Stromal cell of bone marrow (primary cell): ENCODE data around the gene EEIG2.

ENCODE experiments used
- DNase-seq: peaks from one replicate; pipeline ENCODE4 v3.0.0-alpha.2; 2012; ENCODE audit warnings: low read depth

Gene EEIG2

DNA sequence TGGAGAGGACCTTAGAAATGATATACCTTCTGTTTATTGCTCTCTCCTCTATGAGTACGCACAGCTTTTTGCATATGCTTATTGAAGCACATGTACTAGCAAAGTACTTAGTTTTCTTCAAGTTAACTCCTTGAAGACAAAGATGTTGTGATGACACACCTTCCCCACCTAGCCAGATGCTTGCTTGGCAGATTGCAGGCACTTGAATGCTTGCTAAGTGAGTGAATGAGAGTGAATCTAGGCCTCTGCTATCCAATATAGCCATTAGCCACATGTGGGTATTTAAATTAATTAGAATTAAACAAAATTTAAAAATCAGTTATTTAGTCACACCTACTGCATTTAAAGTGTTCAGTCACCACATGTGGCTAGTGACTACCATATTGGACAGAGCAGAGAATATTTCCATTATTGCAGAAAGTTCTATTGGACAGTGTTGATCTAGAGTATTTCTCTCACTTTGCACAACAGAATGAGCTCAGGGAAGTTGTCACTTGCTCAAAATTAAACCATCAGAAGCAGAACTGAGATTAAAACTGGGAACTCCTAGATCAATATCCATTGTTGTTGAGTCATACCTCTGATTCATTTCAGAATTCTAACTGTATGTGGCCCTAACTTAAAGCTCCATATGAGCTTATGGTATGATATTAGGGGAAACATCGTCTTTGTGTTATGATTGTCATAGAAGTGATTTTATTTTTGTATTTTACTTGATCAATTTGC, 8.6 kb upstream of the EEIG2 start:
- DNase-seq = no peak

DNA sequence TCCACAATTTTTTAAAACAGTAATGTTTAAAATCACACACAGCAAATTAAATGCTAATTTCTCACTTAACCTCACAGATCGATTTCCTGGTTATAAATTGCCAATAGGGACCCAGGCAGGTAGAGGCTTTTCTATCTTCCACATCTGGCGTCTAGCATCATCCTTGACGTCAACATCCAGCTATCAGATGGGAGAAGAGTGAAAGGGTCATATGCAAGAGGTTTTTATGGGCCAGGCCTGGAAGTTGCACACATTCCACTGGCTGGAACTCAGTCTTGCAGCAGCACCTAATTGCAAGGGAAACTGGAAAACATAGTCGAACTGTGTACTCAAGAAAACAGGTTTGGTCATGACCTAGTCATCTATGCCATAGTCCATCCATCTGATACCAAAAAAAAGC, 6.0 kb upstream of the EEIG2 start:
- DNase-seq = no peak

DNA sequence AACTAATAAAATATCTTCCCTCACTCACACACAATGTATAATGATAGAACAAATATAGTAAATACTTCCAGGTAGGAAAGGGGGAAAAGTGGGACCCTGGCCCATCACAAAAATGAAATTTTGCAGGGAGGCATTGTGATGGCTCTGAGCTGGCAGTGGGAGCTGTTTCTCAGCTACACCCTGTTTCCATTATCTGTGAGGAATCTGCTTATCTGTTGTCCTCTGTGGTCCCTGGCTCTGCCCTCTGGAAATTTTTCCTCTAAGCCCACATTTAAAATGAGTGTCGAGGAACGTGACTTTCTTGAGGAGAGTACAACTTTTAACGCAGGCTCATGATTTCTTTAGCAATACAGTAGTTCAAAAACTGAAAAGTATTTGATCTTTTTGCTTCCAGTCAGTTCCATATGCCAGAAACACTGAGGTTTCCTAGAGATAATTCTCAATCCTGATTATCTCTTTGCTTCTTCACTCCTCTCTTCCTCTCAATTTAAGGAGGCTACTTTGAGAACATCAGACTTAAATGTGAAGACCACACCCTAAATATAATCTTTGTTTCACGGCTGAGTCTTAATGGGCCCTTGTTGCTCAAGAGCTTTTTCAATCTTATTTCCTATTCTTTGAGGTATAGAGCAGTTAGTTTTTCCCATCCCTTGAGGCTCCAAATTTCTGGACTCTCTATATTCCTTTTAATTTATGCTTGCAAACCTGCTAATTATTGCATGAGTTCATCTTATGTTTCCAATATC, 5.0 kb upstream of the EEIG2 start:
- DNase-seq = no peak

DNA sequence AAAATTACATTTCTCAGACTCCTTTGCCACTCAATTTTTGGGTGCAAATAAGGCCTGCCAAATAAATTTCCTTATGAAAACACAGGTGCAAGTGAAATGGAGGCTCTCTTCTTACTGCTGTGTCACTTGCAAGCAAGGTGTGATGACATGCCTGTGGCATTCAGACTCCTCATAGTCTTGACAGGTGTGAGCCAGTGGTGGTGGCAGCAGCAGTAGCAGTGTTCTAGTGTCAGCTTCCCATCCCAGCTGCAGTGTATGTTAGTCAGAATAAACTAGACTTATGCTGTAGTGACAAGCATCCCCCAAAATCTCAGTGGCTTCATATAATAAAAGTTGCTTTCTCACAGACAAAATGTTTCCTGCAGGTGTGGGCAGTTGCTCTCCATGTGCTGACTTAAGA, 3.8 kb upstream of the EEIG2 start:
- no peak for DNase-seq

DNA sequence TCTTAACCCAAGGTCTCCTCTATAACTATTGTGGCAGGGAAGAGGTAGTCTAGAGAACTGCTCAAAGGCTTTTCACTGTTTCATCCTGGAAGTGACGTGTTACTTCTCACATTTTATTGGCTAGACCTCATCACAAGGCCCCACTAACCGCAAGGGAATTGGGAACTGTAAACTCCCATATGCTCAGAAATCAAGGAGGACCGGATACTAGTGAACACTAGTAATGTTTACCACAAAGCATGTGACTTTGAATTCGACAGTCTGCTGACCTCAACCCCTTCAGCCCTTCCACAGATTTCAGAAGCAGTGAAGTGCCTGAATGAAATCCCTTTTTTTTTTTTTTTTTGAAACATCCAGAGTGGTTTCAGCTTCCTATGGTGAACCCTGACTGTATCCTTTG, 3.4 kb upstream of the EEIG2 start:
- DNase-seq = no peak

GRCh38 chr1:108557296-108557695, 2.6 kb upstream of the EEIG2 start:
- no peak for DNase-seq

GRCh38 chr1:108560189-108560873, 431 bp downstream of the EEIG2 start:
- DNase-seq = peak; percentile 10

- DNase-seq = peak; percentile 34
These were observed 1.1 kb downstream of the EEIG2 start for GRCh38 chr1:108560874-108561459.

DNA sequence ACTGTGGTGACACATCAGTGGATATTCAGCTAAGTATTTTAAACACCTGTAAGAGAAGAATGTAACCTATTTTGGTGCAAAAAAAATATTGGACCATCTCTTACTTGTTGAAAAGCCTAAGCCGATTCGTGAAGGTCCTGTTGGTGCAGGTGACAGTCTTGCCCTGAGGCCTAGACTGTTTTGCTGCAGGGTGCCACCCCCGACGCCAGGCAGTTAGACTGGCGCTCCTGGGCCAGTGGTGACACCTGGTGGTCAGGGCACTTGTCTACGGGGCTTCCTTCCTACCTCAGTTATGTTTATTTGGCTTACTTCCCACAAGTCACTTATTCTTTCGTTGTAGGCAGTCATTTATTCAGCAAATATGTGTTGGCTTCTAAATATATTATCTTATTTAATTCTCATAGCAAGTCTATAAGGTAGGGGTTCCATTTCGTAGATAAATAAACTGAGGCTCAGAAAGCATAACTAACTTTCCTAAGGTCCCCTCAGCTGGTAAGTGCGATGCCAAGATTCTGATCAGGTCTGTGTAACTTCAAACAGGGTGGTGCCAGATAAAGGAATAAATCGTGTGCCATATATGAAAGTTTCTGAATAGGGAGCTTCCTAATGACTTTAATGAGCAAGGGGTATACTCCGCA, 1.9 kb downstream of the EEIG2 start:
- DNase-seq = no peak

DNA sequence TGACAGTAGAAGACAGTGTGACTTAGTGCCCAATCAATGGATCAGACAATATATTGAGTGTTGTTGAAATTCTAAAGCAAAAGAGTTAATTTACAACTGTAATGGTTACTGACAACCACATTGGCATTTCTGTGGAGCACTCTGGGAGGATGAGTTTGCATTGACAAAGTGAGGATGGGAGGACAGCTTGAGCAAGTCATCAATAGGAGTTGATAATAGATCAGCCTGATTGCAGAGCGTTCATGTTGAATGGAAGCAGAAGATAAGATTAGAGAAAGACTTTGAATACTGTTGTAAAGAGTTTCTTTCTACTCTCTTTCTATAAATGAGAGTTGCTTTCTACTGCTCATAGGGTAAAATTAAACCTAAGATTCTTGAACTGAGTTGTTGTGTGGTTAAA, 3.9 kb downstream of the EEIG2 start:
- no peak for DNase-seq

- no peak for DNase-seq
These were observed 5.2 kb downstream of the EEIG2 start for GRCh38 chr1:108565081-108565480.

GRCh38 chr1:108565512-108565911, 5.6 kb downstream of the EEIG2 start:
- no peak for DNase-seq

DNA sequence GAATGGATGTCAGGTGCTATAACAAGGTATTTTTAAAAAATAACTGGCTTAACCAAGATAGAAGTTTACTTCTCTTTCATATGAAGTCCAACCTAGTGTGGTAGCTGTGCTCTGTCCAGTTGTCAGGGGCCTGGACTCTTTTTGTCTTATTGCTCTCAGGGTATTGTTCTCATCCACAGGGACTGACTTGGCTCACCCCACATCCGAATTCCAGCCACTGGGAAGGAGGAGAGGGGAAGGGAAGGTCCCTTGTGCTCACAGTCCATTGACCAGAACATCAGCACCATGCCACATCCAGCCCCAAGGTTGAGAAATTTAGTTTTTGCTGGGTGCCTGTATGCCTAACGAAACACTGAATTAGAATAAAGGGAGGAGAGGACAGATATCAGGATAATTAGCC, 8.7 kb downstream of the EEIG2 start:
- no peak for DNase-seq

- no peak for DNase-seq
These were observed 9.3 kb downstream of the EEIG2 start for GRCh38 chr1:108569097-108569728.

DNA sequence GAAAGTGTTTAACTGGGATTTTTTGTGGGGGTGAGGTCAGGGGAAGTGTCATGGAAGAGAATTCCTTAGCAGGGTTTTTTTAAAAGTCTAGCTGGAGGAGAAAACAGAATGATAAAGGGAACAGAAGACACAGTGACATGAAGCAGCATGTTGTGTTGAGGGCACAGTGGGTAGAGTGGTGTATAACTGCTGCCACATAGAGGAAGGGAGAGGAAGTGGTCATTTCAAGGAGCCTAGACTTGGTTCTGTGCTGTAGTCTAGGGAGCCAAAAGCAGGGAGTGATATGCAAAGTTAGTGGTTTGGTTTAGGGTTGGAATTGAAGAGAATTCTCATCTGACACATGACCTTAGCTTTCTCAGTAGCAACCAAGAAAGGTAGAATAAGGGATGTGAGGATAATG, 10.2 kb downstream of the EEIG2 start:
- no peak for DNase-seq

GRCh38 chr1:108570998-108571401, 11.1 kb downstream of the EEIG2 start:
- no peak for DNase-seq

DNA sequence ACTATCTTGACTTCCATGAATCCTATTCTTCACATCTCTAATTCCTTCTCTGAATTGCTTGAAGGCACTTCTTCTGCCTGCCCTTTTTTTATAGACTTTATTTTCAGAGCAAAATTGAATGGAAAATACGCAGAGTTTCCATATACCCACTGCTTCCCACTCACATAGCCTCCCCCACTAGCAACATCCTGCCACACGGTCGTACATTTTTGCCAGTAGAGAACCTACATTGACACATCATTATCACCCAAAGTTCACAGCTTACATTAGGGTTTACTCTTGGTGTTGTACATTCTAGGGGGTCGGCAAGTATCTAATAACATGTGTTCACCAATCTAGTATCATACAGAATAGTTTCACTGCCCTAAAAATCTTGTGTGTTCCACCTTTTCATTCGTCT, 12.3 kb downstream of the EEIG2 start:
- no peak for DNase-seq

GRCh38 chr1:108573183-108573582, 13.3 kb downstream of the EEIG2 start:
- DNase-seq = no peak

DNA sequence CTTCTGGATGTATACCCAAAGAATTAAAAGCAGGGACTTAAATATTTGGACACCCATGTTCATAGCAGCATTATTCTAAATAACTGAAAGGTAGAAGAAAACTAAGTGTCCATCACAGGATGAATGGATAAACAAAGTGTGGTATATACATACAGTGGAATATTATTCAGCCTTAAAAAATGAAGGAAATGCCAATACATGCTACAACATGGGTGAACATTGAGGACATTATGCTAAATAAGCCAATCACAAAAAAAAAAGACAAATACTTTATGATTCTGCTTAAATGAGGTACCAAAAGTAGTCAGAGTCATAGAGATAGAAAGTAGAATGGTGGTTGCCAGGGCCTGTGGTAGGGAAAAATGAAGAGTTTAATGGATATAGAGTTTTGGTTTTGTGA, 14.1 kb downstream of the EEIG2 start:
- DNase-seq = no peak

DNA sequence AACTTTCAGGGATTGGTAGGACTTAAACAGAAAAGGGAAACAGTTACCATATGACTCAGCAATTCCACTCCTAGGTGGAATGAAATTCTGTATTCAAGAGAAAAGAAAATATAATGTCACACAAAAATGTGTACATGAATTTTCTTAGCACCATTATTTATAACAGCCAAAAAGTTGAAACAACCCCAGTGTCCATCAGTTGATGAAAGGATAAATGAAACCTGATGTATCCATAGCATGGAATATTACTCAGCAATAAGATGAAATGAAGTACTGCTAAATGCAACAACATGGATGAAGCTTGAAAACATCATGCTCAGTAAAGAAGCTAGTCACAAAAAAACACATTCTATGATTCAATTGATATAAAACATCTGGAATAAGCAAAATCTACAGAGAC, 15.5 kb downstream of the EEIG2 start:
- DNase-seq = peak; percentile 24

- DNase-seq = no peak
These were observed 24.0 kb downstream of the EEIG2 start for GRCh38 chr1:108583757-108584427.
